ENCODE measurements around the gene IFITM2.
A peak's percentile ranks its signal among the peaks of the same experiment; 100 is the strongest.
"Not testable (repeated sequence)": the region's sequence is repeated elsewhere in the genome, so short reads cannot be mapped to it uniquely, and the experiment has no call there.

Gene IFITM2

GRCh38 chr11:327581-327923, 19.9 kb downstream of the IFITM2 start:
- DNase-seq: no peak

DNA sequence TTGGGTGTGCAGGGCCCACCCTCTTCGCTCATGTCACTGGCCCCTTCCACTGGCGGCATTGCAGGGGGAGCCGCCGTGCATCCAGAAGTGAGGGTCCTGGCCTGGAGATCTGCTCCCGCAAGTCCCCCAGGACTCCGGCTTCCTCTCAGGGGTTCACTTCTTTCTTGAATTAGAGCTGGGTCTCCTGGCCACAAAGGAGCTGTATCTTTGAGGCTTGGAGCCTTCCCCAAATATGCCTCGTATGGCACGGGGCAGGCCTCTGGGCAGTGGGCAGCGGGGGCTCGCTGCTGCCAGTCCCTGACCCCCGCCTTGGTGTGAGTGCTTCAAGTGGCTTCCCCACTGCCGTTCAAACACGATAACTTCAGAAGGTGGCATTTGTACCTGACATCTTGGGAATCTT, 20.4 kb downstream of the IFITM2 start:
- DNase-seq: no peak

DNA sequence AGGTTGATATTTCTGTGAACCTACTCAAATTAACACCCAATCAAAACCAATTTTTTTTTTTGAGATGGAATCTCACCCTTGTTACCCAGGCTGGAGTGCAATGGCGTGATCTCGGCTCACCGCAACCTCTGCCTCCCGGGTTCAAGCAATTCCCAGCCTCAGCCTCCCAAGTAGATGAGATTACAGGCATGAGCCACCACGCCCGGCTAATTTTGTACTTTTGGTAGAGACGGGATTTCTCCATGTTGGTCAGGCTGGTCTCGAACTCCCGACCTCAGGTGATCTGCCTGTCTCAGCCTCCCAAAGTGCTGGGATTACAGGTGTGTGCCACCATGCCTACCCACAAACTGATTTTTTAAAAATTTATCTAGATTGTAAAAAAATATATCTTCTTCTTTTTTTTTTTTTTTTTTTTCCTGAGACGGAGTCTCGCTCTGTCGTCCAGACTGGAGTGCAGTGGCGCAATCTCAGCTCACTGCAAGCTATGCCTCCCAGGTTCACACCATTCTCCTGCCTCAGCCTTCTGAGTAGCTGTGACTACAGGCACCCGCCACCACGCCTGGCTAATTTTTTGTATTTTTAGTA, 21.0 kb downstream of the IFITM2 start:
- not testable (repeated sequence) for DNase-seq

GRCh38 chr11:329886-330253, 22.3 kb downstream of the IFITM2 start:
- no peak for DNase-seq

- DNase-seq: no peak
Observed at GRCh38 chr11:330307-330693, 22.7 kb downstream of the IFITM2 start.

- no peak for DNase-seq
Observed at GRCh38 chr11:330694-331357, 23.2 kb downstream of the IFITM2 start.

GRCh38 chr11:331358-332060, 23.9 kb downstream of the IFITM2 start:
- no peak for DNase-seq

DNA sequence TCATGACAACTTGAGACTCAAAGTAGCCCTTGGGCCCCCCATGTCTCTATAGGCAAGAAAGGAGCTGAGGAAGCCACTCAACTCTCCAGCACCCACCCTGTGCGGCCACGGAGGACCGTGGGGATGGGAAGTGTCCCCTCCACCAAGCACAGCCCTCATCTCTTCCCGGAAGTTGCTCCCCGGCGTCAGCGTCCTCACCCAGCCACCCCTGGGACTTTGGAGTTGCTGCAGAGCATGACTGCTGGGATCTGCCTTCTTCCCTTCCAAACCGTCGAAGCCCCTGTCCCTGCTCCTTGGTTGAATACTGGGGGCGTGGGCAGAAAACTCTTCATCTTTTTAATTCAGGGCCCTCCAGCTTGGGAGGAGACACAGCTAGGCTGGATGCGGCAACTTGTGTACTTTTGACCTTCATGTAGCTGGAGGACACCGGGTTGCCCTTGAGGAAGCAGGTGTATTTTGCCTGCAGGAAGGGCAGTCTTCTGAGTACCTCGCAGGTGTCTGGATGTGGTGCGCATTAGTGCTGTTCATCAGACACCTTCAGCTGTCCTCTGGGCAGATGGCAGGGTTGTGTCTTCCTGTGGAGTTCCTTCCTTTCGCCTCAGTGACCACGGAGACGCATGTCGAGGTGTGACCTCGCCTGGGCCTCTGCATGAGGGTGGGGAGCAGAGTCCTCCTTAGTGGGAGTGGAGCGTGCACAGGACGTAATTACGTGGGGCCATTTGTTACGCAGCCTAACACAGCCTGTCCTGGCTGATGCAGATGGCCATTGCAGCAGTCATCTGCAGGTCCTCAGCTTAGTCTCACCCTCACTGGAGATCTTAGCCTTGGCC, 25.2 kb downstream of the IFITM2 start:
- DNase-seq: no peak

DNA sequence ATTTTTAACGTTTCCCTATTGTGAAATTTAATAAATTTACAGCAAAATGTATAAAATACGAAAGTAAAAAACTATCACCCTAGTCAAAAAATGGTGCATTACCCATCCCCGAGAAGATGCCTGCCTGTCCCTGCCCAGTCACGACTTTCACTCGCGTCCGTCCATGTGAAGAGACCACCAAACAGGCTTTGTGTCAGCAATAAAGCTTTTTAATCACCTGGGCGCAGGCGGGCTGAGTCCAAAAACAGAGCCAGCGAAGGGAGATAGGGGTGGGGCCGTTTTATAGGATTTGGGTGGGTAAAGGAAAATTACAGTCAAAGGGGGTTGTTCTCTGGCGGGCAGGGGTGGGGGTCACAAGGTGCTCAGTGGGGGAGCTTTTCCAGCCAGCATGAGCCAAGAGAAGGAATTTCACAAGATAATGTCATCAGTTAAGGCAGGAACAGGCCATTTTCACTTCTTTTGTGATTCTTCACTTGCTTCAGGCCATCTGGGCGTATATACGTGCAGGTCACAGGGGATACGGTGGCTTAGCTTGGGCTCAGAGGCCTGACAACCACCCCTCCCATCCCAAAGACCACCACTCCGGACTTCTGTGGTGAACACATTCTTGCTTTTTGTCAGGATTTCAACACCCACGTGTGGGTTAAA, 26.1 kb downstream of the IFITM2 start:
- DNase-seq: not testable (repeated sequence)

- peak in 1 of 2 experiments; percentile 12 for DNase-seq
Observed at GRCh38 chr11:334264-334994, 26.8 kb downstream of the IFITM2 start.

DNA sequence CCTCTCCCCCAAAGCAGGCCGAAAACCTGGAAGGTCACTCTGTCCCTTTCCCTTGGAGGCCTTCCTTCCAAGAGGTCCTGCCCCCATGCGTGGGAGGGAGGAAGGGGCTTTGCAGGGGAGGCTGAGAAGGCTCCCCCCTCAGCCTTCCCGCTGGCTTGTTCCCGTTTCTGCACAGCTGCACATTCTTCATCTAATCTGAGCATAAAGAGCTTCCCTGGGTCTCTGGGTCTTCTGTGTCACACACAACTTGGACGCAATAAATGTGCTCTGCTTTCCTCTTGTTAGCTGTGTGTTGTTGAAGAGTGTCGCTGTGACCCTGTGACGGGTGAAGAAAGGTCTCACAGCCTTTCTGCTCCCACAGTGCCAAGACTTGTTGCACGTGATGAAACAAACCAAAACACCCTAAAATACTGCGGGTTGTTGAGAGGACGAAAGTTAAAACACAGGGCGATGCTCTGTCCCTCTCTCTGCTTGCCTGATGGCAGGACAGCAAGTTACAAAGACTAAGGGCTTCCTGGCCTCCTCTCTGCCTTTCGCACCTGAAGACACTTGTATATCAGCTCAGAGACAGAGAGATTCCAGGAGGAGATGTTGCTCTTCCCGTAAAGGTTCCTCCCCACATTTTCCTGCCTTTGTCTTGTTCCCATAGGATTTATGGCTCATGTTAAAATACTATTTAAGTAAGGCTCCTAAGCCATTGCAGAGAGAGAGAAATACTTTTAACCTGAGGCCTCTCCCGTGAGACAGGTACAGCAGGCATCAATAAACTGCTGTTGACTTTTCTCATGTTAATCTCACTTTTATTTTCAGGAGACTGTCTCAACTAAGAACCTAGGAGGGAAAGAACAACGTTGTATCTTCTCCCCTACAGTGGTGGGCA, 28.4 kb downstream of the IFITM2 start:
- DNase-seq: no peak

- DNase-seq: no peak
Observed at GRCh38 chr11:336659-337198, 29.1 kb downstream of the IFITM2 start.

GRCh38 chr11:337711-338110, 30.1 kb downstream of the IFITM2 start:
- DNase-seq: no peak

GRCh38 chr11:339963-340362, 32.3 kb downstream of the IFITM2 start:
- no peak for DNase-seq

- no peak for DNase-seq
Observed at GRCh38 chr11:340539-341512, 33.2 kb downstream of the IFITM2 start.

DNA sequence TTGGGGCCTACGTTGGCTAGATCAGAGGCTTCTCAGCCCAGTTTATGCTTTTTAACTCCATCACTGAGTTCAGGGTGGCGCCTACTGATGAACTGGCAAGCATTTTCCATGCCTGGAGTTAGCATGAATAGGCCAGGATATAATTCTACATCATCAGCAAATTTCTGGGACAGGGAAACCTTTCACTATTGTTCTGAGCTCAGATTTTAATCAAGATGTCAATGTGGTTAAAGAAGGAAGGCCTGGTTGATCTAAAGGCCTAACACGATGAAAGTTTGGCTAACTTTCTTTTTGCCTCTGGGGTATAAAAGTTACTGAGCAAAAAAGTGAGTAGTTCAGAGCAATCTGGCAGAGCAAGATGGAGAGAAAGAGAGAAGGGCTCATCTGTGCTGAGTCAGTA, 34.7 kb downstream of the IFITM2 start:
- no peak for DNase-seq

- no peak for DNase-seq
Observed at GRCh38 chr11:344836-345578, 37.4 kb downstream of the IFITM2 start.

DNA sequence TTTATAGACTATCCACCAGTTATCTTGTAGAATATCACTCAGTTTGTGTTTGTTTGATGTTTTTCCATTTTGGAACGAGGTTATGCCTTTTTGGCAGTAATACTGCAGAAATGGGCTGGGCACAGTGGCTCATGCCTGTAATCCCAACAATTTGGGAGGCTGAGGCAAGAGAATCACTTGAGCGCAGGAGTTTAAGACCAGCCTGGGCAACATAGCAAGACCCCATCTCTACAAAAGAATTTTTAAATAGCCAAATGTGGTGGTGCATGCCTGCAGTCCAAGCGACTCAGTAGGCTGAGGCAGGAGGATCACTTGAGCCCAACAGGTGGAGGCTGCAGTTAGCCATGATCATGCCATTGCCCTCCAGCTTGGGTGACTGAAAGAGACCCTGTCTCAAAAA, 38.9 kb downstream of the IFITM2 start:
- no peak for DNase-seq

Data from NCI-H2081 (cell line).